ENCODE measurements around the gene LAX1.
A peak's percentile ranks its signal among the peaks of the same experiment; 100 is the strongest.
"Not testable (repeated sequence)": the region's sequence is repeated elsewhere in the genome, so short reads cannot be mapped to it uniquely, and the experiment has no call there.

LAX1 gene, protein sequence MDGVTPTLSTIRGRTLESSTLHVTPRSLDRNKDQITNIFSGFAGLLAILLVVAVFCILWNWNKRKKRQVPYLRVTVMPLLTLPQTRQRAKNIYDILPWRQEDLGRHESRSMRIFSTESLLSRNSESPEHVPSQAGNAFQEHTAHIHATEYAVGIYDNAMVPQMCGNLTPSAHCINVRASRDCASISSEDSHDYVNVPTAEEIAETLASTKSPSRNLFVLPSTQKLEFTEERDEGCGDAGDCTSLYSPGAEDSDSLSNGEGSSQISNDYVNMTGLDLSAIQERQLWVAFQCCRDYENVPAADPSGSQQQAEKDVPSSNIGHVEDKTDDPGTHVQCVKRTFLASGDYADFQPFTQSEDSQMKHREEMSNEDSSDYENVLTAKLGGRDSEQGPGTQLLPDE

DNA sequence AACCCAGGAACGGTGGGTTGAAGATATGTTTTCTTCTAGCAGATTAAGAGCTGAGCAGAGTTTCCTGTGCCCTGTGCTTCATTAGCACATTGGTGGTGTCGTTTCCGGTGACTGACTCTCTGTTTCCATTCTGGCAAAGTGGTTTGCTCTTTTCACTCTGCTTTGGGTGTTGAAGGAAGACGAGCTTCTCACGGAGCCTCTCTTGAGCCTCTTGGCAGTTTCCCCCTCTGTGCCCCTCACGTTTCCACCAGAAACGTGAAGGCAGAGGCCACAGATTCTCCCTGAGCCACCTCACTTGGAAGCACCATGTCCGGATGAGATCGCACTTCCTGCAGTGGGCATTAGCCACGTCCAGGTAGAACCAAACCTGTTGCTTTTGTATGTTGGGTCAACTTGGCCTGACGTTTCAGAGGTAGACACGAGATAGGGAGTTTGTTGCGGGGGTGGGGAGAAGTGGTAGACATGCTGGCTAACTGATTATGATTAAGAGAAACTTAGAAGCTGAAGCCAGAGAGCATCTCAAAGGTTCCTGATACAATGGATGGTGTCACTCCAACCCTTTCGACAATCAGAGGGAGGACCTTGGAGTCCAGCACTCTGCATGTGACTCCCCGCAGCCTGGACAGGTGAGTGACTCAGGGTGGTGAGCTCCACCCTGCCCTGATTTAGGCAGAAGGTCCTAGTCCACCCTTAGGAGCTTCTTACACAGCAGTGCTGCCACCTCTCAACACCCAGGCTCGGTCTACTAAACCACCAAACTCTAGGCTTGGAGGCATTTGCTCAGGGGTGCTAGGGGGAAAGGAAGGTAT lies at the start of gene LAX1:
LAX1 (plus strand) TSS at position 155 of the 809 bp plus-strand sequence; CDS start at position 538, 383 bp downstream.
- DNase-seq, result no peak

- no peak for DNase-seq
Observed at GRCh38 chr1:203717120-203717519, 47.9 kb upstream of the LAX1 start.

DNA sequence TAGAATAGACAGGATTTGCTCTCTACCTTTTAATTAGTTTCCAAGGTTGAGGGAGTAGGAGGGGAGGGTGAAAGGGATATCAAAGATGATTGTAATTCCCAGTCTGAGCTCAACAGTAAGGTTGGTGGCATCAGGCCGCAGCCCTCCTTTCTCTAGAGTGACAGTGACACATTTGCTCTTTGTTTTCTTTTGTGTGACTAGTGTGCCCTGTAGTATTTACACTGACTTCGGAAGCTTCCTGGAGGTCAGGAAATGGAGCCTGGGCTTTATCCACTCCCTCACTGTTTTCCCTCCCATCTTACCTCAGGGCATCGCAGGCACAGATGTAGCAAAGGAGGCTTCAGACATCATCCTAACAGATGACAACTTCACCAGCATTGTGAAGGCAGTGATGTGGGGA lies 44.7 kb upstream of the LAX1 start:
- DNase-seq, result no peak

- DNase-seq, result no peak
Observed at GRCh38 chr1:203722909-203723308, 42.1 kb upstream of the LAX1 start.

DNA sequence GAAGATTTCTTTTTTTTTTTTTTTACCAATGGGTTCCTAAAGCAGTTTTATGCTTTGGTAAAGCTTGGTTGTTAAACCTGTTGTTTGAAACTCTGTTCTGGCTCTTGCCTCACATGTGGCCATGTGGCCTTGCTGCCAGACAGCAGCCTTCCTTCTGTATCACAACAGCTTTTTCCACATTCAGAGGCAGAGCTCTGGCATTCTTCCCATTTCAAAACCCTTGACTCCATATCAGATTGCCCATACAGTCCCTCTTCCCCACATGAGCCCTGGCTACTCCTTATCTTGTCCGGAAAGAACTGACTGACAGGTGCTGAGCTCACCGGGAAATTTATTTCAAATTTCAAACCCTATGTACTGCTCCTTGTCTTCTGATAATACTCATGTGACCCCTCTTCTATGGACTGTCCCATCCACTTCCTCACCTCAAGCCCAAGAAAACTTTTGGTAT lies 38.5 kb upstream of the LAX1 start:
- DNase-seq, result no peak

DNA sequence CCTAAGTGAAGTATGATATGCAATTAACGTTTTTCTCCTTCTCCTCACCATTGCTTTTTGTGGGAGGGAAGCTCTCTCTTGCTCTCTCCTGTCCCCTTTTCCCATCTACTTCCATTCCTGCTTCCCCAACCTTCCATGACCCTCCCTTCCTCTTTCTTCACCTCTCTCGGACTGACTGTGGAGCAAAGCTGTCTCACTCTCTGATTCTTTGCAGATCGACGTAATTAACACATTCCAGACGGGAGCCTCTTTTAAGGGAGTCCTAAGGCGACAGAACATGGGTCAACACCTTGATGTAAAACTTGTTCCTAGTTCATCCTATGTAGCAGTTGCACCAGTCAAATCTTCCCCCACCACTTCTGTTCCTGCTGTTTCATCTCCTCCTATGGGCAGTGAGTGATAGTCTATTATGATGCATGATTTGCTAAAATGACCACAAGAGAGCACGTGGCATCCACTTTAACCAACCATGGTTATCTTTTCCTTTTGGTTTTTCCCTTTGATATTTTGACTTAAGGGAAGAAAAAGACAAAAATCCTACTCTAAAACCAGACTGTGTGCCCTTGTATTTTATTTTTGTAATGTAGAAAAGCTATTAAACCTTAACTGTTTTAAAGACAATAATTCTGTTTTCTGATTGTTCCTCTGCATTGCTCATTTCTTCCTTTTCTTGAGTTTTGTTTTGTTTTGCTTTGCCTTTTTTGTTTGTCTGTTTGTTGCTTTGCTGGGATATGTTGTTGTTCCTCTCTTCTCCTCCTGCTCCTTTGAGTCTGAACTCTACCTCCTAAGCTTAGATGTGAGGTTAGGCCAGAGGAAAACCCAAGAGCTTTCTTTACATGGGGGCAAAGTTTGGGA lies 31.7 kb upstream of the LAX1 start:
- DNase-seq, result no peak

DNA sequence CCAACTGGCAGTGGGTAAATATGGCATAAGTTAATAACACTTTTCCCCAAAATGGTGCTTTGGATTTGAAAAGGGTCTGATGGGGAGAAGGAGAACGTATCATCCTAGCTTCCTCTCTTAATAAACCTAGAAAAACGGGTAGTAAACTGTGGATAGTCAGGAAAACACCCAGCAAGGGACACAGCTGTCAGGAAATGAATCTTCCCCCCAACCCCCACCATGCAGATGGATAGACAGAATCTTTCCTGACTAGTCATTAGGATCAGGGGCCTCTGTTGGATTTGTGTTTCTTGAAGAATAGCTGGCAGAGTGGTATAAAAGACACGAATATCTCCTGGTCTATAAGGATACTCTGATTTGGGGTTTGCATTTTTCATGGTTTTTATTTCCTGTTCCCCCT lies 22.5 kb upstream of the LAX1 start:
- peak; percentile 20 for DNase-seq

DNA sequence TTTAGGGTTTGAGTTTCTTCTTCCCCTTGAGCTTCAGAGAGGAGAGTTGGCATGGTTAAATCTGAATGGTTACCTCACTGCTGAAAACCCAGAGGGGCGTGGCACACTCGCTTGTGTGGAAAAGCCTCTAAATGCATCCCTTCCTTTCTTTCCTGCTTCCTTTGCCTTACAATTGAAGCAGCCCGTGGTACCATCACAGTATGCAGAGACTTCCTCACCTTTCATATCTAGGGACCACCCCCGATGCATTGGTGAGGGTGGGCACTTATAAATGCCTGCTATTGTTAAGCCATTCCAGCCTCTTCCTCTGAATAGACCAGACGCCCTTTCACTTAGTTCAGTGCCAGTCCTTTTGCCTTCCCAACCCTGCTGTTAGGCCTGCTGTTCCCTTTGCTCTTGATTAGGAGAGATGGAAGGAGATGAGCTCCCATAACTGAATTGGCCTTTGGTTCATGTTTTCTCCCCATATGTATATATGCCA lies 21.9 kb upstream of the LAX1 start:
- DNase-seq, result no peak

- DNase-seq, result peak; percentile 22
Observed at GRCh38 chr1:203744075-203744972, 20.7 kb upstream of the LAX1 start.

GRCh38 chr1:203746281-203746680 lies 18.7 kb upstream of the LAX1 start:
- DNase-seq, result no peak

GRCh38 chr1:203751051-203751450 lies 13.9 kb upstream of the LAX1 start:
- DNase-seq, result peak; percentile 85

- DNase-seq, result not testable (repeated sequence)
Observed at GRCh38 chr1:203751618-203752361, 13.2 kb upstream of the LAX1 start.

DNA sequence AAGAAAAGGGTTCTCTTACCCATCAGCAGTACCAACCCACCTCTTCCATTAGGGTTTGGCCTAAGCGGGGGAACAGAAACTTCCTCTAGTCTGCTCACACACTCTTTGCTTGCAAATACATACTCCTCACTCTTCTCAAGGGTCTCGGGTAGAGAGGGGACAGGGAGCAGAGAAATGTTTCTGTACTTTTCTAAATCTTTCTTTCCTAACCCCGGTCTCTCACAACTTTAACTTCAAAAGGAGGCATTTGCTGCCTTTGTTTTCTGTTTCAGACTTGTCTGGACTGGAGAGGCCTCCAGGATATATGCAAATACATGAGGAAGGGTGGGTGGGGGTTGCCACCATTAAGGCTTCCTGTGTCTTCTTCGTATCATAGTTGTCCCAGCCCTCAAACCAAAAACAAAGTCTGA lies 10.5 kb upstream of the LAX1 start:
- no peak for DNase-seq

GRCh38 chr1:203756036-203756435 lies 8.9 kb upstream of the LAX1 start:
- no peak for DNase-seq

DNA sequence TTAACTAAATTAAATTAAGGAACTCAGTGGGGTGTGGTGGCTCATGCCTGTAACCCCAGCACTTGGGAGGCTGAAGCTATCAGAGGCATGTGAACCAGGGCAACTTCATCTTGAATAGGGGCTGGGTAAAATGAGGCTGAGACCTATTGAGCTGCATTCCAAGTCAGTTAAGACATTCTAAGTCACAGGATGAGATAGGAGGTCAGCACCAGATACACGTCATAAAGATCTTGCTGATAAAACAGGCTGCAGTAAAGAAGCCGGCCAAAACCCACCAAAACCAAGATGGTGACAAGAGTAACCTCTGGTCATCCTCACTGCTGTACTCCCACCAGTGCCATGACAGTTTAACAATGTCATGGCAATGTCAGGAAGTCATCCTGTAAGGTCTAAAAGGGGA lies 6.2 kb upstream of the LAX1 start:
- not testable (repeated sequence) for DNase-seq

DNA sequence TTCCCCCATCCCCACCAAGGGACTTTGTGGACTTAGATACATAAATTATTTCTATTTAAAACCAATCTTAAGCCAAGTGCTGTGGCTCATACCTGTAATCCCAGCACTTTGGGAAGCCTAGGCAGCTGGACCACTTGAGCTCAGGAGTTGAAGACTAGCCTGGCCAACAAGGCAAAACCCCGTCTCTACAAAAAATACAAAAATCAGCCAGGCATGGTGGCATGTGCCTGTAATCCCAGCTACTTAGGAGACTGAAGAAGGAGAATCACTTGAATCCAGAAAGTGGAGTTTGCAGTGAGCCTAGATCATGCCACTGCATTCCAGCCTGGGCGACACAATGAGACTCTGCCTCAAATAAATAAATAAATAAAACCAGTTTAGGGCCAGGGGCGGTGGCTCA lies 4.5 kb upstream of the LAX1 start:
- no peak for DNase-seq

GRCh38 chr1:203761958-203762357 lies 3.0 kb upstream of the LAX1 start:
- DNase-seq, result not testable (repeated sequence)

- no peak for DNase-seq
Observed at GRCh38 chr1:203763505-203763904, 1.5 kb upstream of the LAX1 start.

GRCh38 chr1:203764105-203765028 lies 616 bp upstream of the LAX1 start:
- no peak for DNase-seq

DNA sequence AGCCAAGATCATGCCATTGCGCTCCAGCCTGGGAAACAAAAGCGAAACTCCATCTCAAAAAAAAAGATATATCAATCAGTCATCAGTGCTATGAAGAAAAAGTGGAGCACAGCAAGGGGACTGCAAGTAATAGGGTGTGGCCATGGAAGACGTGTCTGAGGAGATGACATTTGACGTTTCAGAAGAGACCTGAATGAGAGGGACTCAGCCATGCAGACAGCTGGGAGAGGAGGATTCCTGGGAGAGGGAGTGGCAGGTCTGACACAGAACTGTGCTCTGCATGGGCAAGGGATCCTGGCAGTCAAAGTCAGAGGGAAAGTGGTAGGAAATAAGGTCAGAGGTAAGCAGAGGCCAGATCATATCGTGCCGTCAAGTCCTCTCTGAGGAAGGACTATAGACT lies 3.3 kb downstream of the LAX1 start:
- DNase-seq, result no peak

All from fibroblast of skin of right biceps (primary cell).